ENCODE measurements around the gene PAIP2B.

The PAIP2B gene

DNA sequence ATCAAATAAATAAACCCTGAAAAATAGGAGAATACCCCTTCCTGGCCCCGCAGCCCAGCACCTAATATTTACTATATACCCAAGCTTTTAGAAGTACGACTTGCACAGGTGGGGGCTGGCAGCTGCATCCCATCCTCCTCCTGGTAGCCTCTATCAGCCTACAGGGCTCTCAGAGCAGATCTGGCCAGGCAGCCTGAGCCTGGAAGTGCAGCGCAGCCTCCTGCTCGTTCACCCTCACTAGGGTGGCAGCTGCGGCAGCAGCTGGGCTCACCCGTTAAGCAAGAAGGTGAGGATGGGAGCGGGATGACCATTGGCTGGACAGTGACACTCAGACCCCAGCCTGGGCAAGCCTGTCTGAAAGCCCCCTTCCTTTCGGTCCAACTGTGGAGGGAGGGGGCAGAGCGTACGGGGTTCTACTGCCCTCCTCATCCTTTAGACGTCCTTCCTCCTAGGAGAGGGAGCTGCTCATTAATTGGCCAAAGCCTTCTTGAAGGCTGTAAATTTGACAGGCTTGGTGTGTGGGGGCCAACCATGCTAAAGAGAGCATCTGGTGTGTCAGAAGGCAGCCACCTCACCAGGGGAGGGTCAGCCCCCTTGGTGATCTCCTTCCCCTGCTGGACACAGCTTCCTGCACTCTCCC is 73.2 kb downstream of the PAIP2B start:
- no peak for DNase-seq (ENCODE audit: low spot score)

GRCh38 chr2:71151620-71152019 is 75.3 kb downstream of the PAIP2B start:
- no peak for DNase-seq (ENCODE audit: low spot score)

- DNase-seq (ENCODE audit: low spot score) = no peak
Measured at GRCh38 chr2:71150082-71150816, 76.7 kb downstream of the PAIP2B start.

DNA sequence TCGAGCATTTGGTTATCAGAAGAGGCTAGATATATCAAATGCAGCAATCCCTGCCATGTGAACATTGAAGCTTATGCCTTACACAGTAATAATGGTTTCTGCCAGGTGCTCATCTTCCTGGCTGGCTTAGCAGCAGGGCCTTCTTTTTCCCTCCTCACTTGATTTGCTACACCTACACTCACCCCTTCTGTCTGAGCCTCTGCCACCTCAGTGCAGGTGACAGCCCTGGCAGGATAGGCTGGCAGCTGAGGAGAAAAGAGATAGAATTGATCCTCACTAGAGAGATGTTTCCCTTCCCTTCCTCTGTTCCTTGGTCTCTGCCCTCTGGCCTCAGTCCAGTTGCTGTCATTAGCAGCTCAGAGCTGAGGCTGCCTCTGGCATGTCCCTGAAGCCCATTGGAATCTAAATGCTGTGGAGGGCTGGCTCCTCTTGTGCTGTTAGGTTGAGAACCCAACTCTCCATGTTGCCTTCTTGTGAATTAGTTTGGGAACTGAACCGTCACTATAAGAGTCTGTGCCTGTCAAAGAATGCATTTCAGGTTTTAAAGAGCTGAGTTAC is 78.3 kb downstream of the PAIP2B start:
- no peak for DNase-seq (ENCODE audit: low spot score)

- DNase-seq (ENCODE audit: low spot score) = no peak
Measured at GRCh38 chr2:71143782-71144181, 83.1 kb downstream of the PAIP2B start.

- no peak for DNase-seq (ENCODE audit: low spot score)
Measured at GRCh38 chr2:71136174-71136573, 90.7 kb downstream of the PAIP2B start.

DNA sequence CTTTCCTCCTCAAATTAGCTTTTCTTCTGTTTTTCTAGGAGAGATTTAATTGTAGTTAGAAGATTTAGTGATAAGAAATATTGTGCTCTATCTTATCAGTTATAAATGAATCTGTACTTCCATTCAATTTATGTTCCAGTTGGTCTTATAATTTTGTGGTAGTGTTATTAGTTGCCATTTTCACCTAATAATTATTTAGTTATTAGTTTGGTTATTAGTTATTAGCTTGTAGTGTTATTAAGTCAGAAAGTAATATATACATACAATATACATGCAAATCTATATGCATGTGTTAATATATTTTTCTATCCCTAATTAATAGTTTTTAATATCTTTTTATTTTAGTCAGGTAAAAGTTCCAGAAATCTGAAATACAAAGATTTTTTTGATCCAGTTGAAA is 93.3 kb downstream of the PAIP2B start:
- DNase-seq (ENCODE audit: low spot score) = no peak
